ENCODE data around the gene FRMD8.
A peak's percentile ranks its signal among the peaks of the same experiment; 100 is the strongest.

FRMD8 gene

DNA sequence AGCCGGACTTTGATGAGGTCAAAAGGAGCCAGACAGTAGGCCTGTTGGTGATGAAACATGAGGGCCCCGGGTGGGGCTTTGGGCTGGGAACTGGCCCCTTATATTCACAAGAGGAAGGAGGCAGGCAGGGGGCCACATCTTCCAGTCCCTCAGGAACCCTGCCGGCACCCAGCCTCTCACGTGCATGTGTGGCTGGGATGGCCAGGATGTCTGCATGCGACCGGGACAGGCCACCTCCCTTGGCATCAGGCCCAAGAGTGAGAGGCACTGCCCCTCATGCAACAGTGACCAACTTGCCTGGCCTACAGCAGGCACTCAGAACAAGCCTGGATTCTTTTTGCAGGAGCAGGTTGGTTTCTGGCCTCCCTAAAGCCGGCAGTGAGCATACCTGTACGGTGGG, 9.4 kb upstream of the FRMD8 start:
- DNase-seq, result no peak

GRCh38 chr11:65377777-65378176, 8.7 kb upstream of the FRMD8 start:
- no peak for DNase-seq

GRCh38 chr11:65378208-65378927, 8.1 kb upstream of the FRMD8 start:
- no peak for DNase-seq

DNA sequence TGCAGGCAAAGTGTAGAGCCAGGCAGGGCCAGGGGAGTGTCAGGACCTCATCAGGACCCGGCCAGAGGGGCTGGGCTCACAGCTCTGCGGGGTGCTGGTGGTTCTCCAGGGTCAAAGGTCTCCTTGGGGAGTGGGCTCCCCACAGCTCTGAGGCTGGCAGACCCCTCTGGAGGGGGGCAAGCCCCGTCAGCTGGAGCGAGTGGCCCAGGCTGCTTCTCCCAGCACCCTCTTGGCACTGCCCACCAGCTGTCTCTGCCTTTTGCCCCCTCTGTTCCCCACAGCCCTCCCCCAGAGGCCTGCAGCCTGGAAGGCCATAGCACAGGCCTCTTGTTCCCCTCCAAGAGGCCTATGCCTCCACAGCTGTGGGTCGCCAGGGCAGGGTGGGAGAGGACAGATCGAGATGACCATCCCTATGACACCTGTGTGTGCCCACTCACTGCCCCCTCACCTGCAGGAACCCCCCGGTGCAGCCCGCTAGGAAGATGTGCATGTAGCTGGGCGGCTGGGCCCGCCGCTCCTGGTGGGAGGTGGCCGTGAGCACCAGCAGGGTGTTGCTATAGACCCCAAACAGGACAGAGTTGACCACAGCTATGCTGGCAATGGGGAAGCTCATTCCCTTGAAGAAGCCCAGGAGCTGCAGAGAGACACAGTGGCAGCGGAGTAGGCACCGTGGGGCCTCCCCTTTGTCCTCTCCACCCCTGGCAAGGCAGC, 7.4 kb upstream of the FRMD8 start:
- no peak for DNase-seq

GRCh38 chr11:65379698-65380459, 6.6 kb upstream of the FRMD8 start:
- no peak for DNase-seq

DNA sequence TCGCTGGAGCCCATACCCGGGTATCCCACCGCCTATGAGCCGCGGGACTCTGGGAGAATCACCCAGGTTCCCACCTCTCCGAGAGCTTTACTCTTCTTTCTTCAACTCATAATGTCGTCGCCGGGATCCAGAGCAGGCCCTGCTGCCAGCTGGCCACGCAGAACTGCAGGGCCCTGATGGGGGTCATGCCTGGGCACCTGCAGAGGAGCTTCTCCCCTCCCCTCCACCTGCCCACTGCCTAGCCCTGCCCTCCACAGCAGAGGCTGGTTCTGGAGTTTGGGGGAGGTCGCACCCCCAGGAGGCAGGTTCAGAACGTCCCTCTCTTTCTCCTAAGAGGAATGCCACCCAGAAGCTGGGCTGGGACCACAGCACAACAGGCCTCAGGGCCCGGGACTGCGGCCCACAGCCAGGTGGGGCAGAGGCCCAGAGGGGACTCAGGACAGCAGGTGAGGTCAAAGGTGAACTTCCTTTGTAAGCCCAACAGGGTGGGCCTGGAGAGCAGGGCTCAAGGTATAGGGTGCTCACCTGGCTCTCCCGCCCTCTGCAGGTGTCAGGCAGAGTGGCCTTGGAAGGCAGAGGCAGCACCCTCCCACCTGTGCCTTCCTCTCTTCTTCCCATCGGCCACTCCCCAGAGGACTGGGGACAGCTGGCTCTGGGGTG, 5.8 kb upstream of the FRMD8 start:
- no peak for DNase-seq

DNA sequence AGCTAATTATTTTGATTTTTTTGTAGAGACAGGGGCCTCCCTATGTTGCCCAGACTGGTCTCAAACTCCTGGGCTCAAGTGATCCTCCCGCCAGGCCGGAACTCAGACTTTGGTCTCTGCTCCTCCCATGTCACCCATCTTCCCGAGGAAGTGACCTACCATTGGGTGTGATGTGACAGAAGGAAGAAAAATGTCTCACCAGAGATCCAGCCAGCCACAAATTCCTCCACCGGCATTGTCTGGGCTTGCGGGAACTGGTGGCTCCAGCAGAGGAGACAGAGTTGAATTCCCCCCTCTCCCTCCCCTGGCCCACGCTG, 4.8 kb upstream of the FRMD8 start:
- no peak for DNase-seq

DNA sequence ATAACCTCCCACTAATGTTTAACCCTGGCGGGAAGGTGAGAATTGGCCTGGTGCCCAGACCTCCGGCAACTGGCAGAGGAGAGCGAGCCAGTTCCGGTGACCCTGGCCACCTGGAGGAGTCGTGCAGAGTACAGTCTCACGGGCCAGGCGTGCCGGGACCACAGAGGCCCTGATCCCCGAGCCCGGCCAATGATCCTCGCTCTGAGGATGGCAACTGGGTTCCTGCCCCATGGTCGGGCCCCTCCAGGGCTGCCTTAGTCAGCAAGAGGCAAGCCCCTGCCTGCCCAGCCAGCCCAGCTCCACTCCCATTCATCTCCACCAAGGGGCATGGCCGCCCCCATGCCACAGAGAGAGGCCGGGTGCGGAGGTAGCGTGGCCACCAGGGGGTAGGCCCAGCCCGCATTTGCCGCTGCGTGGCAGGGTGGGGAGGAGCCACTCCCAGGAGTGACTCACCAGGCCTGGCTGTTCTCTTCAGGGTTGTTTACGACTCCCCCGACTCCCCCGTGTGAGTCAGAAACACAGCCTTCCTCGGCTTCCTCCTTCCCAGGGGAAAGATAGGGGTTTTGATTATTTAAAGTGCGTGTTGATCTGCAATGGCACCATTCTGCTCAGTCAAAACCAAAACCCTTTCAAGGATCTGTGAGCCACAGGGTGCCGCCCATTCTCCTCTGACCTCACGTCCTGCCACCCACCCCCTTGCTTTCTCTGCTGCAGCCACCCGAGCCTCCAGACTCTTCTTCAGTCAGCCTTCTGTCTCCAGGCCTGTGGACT, 4.2 kb upstream of the FRMD8 start, which contains the start of gene SLC25A45:
Gene SLC25A45 (minus strand): TSS at position 614 of the 771 bp plus-strand sequence. CDS start 695 bp downstream, outside the sequence.
- DNase-seq, result peak; percentile 85

DNA sequence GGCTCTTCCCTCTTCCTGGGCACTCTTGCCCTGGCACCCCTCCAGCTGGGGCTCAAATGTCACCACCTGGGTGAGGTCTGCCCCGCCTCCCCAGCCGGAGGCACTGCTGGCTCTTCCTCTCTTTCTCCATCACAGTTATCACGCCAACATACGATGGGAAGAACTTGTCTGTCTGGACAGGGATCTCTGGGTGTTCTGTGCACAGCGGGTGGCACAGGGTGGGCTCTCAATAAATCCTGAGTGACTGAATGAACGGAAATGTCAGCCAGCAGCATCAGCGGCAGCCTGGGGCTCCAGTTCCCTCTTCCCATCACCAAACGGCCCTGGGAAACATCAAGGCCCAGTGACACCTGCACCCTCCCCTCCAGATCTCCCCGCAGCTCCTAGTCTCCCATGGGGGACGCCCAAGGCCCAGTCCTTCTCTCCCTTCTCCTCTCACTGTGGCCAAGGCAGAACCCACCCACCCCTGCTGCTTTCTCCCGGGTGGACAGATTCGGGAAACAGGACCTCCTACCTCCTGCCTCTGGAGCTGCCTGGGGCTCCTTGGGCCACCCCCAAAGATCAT, 3.6 kb upstream of the FRMD8 start:
- DNase-seq, result peak; percentile 77

GRCh38 chr11:65383778-65384177, 2.7 kb upstream of the FRMD8 start:
- DNase-seq, result no peak

DNA sequence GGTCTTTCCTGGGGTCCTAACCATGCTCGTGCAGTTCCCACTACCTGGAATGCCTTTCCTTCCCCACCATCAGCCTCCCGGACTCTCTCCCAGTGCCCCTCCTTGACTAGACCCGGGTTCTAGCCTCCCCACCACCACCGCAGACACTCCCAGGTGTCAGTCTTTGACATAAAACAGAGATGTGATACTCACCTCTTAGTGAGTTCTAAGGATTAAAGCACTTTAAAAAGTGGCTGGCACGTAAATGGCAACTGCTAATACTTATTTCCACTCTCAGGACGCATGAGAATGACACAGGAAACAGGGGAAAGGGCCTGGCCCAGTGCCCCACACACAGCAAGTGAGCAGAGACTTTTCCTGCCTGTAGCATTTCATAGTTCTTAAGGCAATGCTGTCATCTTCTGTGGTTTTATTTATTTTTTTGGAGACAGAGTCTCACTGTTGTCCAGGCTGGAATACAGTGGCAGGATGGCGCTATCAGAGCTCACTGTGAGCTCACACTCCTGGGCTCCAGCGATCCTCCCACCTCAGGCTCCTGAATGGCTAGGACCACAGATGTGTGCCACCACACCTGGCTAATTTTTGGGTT, 2.0 kb upstream of the FRMD8 start:
- DNase-seq, result no peak

GRCh38 chr11:65388731-65389130, 2.3 kb downstream of the FRMD8 start:
- no peak for DNase-seq

DNA sequence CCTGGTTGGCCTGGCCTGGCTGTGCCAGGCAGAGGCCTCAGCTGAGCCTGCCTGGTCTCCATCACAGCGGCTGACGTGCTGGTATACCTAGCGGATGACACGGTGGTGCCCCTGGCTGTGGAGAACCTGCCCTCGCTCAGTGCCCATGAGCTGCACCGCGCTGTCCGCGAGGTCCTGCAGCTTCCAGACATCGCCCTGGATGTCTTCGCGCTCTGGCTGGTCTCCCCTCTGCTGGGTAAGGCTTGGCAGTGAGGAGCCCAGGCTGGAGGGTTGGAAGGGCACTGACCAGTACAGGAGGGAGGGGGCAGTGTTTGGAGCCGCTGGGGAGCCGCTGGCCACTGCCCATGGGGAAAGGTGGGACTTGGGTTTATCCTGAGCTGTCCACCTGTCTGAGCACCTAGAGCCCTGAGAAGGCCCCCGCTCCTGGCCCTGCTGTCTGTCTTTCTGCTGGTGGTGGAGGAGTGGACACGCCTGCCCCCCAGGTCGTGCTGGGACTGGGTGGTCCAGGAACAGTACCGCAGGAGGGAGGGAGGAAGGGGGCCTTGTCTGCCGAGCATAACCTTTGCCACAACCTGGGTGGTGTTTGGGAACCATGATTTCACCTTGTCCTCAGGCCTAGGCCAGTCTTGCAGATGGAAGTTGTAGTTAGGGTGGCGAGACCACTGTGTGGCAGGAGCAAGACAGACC, 3.0 kb downstream of the FRMD8 start:
- DNase-seq, result no peak

DNA sequence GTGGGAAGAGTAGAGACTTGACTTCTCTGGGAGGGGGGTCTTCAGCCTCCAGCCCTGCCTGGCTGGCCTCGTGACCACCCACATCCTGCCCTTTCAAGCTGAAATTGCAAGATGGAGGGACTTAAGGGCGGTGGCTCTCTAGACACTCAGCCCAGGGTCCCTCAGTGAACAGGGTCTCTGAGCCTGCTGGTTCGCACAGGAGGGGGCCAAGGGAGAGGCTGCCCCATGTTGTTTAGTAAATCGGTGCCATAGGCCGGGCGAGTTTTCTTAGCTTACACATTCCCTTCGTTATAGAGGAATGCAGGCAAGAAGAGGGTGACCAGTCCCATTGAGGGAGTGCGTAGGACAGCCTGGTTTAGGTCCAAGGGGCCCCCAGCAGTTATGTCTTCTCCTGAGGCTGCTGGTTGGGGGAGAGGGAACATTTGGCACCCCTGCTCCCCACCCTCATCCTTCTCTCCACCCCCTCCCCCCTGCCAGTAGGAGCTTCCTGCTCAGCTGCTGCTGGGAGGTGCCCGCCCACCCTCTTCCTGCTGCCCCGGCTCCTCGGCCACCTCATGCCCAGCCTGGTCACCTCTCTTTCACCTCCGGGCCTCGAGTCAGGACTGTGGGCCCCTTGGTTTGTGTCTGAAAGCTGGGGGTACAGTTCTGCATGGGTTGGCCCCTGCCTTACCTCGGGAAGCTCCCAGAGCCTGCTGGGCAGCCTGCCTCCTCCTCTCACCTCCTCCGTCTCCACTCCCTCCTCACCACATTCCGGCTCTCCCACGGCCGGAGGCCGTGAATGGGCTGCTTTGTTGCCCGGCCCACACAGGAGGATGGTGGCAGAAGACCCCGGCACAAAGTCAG, 3.9 kb downstream of the FRMD8 start:
- DNase-seq, result no peak

DNA sequence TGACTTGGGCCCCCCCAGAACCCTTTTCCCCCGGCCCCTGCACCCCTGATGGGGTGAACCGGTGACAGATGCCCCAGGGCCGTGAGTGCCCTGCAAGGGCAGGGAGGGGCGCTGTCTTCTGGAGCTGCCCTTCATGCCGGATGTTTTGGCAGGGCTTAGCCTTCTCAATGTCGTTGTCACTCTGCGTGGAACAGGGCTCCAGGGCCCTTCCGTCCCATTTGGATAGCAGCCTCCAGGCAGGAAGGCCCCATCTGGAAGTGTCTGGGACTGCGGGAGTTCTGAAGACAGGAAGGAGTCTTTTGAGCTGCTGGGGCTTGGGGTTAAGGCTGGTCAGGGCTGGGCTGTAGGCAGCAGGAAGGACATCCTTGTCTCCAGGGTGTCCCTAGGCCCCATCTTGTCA, 4.6 kb downstream of the FRMD8 start:
- no peak for DNase-seq

DNA sequence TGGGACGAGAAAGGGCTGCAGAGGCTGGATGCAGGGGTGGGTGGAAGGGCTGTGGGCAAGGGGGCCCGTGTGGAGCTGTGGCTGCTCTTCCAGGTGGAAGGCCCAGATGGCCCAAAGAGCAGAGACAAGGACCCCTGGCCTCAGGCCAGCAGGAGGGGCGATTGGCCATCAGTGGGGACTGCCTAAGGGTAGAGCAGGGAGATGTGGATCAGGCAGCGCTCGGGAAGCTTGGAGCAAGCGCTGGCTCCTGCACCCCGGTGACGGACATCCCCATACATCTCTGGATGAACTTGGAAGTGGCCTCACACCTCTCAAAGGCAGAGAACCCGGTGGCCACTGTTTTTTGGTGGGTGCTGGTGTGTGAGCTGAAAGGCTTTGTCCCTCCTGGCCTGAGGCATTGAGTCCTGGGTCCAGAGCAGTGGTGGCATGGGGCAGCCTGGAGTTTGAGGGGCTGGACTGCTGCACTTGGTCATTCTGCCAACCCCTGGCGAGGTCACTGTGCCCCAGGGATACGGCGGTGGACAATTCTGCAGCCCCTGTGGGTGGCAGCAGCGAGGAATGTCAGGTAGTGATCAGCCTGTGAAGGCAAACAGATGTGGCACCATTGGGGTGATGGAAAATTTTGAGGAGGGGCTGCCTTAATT, 5.9 kb downstream of the FRMD8 start:
- DNase-seq, result no peak

GRCh38 chr11:65392899-65393298, 6.5 kb downstream of the FRMD8 start:
- no peak for DNase-seq

DNA sequence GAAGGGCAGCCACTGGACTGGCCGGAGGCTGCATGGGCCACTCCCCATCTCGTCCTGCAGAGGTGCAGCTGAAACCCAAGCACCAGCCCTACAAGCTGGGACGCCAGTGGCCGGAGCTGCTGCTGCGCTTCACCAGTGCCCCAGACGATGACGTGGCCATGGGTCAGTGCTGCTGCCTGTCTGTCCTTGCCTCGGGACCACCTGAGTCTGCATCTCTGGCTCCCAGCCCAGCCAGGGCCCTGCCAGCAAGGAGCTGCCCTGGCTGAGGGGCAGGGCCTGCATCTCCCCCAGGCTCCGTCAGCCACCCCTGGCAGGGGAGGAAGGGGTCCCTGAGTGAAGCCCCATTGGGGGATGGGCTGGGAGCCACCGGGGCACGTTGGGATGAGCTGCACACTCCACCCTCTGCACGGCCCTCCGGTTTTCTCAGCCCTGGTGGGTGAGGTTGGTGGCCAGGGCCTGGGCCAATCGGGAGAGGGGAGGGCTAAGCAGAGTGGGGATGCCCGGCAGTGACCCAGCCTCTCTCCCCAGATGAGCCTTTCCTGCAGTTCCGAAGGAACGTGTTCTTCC, 7.2 kb downstream of the FRMD8 start:
- no peak for DNase-seq

- no peak for DNase-seq
Observed at GRCh38 chr11:65394125-65394536, 7.7 kb downstream of the FRMD8 start.
